Peyer's patch (tissue), 4 donors: ENCODE results near the gene PDPK1. TPM values are rescaled to one million over a fixed set of nuclear protein-coding genes. Genes with fewer than 3 reads are reported as not detected.

Experiments used
- DNase-seq, 3 donors: peaks; one replicate each; pipeline ENCODE4 v3.0.0-alpha.2; 2017 to 2019
- H3K27ac ChIP-seq, 4 donors: fragments of 200-600 bp; sonication (generic); one replicate each; pipeline ENCODE4 v1.5.1; 2016 to 2019
- H3K27me3 ChIP-seq, 2 donors: fragments of 200-600 bp; sonication (generic); one replicate each; pipeline ENCODE4 v1.5.1; 2019
- H3K36me3 ChIP-seq, 3 donors: fragments of 200-600 bp; sonication (generic); one replicate each; pipeline ENCODE4 v1.5.1; 2016 to 2019
- H3K4me1 ChIP-seq, 4 donors: fragments of 200-600 bp; sonication (generic); one replicate each; pipeline ENCODE4 v1.5.1; 2016 to 2019
- H3K4me3 ChIP-seq, 4 donors: fragments of 200-600 bp; sonication (generic); 1 replicate in 3 of 4; 2 replicates in 1 of 4; pipeline ENCODE4 v1.5.1; 2016 to 2019; ENCODE audit warnings: mild to moderate bottlenecking in 1 of 4
- H3K9me3 ChIP-seq, 4 donors: fragments of 200-600 bp; sonication (generic); one replicate each; pipeline ENCODE4 v1.5.1; 2016 to 2019; ENCODE audit warnings: mild to moderate bottlenecking in 1 of 4
- CTCF ChIP-seq, 6 experiments: fragments of 450-650 bp in 4 of 6; fragments of 200-600 bp in 2 of 6; sonication (generic) in 1 of 6; IDR thresholded peaks; one replicate each; pipeline ENCODE4 v1.5.1; 2017 to 2019; ENCODE audit warnings: antibody characterized with exemption in 6 of 6, mild to moderate bottlenecking in 3 of 6, moderate library complexity in 1 of 6
- POLR2A ChIP-seq, 2 donors: fragments of 450-650 bp; IDR thresholded peaks; one replicate each; pipeline ENCODE4 v1.5.1; 2017; ENCODE audit warnings: antibody characterized with exemption in 2 of 2, mild to moderate bottlenecking in 2 of 2, moderate library complexity in 2 of 2
- total RNA-seq, 4 donors: library from RNA; depleted of rRNA; stranded (reverse); fragments of >200 nt; gene quantifications; one replicate each; pipeline ENCODE4 v1.1.0, GENCODE V29; 2016

The PDPK1 gene
- total RNA-seq, 4 donors from 2014 or later: 38.8 to 128 (median 85.1) TPM

- no peak for DNase-seq
- H3K4me3 ChIP-seq: no peak overlapping the region
- no peaks in the 10 kb centered on the region for H3K27me3 ChIP-seq
- H3K36me3 ChIP-seq: peaks cover 0 to 91% (median 0%) of the 10 kb centered on the region in 3 donors
- TF ChIP-seq POLR2A (IDR thresholded peaks at IDR 0.05) (no peak), CTCF (IDR thresholded peaks at IDR 0.05) (no peak)
- H3K9me3 ChIP-seq: no peaks in the 10 kb centered on the region
- no peak overlapping the region for H3K27ac ChIP-seq
- H3K4me1 ChIP-seq: no peaks in the 10 kb centered on the region
Observed at GRCh38 chr16:2591476-2592240, 53.8 kb downstream of the PDPK1 start.

- Histone ChIP-seq H3K4me1 (no peaks in the 10 kb centered on the region), H3K27me3 (no peaks in the 10 kb centered on the region), H3K9me3 (no peaks in the 10 kb centered on the region), H3K36me3 (peaks cover 0 to 91% (median 0%) of the 10 kb centered on the region in 3 donors), H3K4me3 (no peak overlapping the region), H3K27ac (no peak overlapping the region)
- TF ChIP-seq POLR2A (IDR thresholded peaks at IDR 0.05): no peak
- TF ChIP-seq CTCF (IDR thresholded peaks at IDR 0.05): no peak
- DNase-seq: no peak
Observed at GRCh38 chr16:2592786-2593185, 55.0 kb downstream of the PDPK1 start.

GRCh38 chr16:2595393-2596205 is 57.8 kb downstream of the PDPK1 start:
- Histone ChIP-seq H3K9me3 (no peaks in the 10 kb centered on the region), H3K36me3 (peaks cover 0 to 77% (median 0%) of the 10 kb centered on the region in 3 donors), H3K27ac (no peak overlapping the region), H3K27me3 (no peaks in the 10 kb centered on the region), H3K4me3 (no peak overlapping the region), H3K4me1 (no peaks in the 10 kb centered on the region)
- DNase-seq: no peak
- TF ChIP-seq CTCF (IDR thresholded peaks at IDR 0.05) (no peak), POLR2A (IDR thresholded peaks at IDR 0.05) (no peak)

- Histone ChIP-seq H3K9me3 (no peaks in the 10 kb centered on the region), H3K36me3 (peaks cover 0 to 63% (median 0%) of the 10 kb centered on the region in 3 donors), H3K27ac (no peak overlapping the region), H3K4me1 (no peaks in the 10 kb centered on the region), H3K27me3 (no peaks in the 10 kb centered on the region), H3K4me3 (no peak overlapping the region)
- no peak for TF ChIP-seq CTCF (IDR thresholded peaks at IDR 0.05)
- TF ChIP-seq POLR2A (IDR thresholded peaks at IDR 0.05): no peak
- no peak for DNase-seq
Observed at GRCh38 chr16:2596747-2597559, 59.1 kb downstream of the PDPK1 start.

DNA sequence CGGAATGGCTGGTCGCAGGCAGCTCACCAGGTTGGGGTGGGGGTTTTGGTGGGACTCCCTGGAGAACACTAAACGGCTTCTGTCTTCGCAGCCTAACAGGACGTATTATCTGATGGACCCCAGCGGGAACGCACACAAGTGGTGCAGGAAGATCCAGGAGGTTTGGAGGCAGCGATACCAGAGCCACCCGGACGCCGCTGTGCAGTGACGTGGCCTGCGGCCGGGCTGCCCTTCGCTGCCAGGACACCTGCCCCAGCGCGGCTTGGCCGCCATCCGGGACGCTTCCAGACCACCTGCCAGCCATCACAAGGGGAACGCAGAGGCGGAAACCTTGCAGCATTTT is 59.7 kb downstream of the PDPK1 start:
- Histone ChIP-seq H3K27ac (no peak overlapping the region), H3K9me3 (no peaks in the 10 kb centered on the region), H3K4me3 (no peak overlapping the region), H3K4me1 (peaks cover 0 to 3% (median under 1%) of the 10 kb centered on the region in 4 donors), H3K36me3 (peaks cover 0 to 57% (median 0%) of the 10 kb centered on the region in 3 donors), H3K27me3 (no peaks in the 10 kb centered on the region)
- DNase-seq: no peak
- TF ChIP-seq CTCF (IDR thresholded peaks at IDR 0.05) (no peak), POLR2A (IDR thresholded peaks at IDR 0.05) (no peak)
